B cell (primary cell): ENCODE data around the gene ACOXL.

Experiments
- CTCF ChIP-seq: fragments of 200-600 bp; IDR thresholded peaks from one replicate; pipeline ENCODE4 v1.8.0; 2022; ENCODE audit warnings: antibody characterized with exemption, mild to moderate bottlenecking
- EZH2 ChIP-seq: IDR thresholded peaks from 2 replicates; pipeline ENCODE4 v1.6.1; 2012; ENCODE audit warnings: borderline replicate concordance, low read depth, mild to moderate bottlenecking, moderate library complexity, low read length; ENCODE audit not compliant: insufficient read depth, poor library complexity, severe bottlenecking

DNA sequence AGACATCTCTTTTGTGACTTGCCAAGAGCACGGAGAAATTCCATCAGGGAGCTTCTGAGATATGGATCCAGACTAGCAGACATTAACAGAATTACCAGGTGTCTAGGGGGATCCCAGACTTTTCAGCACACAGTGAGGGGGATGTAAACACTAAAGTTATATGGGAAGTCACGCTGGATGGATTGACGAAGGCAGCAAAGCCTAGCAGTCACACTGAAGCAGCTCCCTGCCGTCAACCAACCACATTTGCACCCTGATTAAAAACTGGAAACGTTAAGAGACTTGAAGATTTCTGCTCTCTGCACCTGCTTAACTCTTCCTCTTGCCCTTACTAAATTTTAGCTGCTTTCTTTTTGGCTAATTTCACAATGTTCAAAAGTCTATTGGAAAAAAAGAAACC is 325.9 kb downstream of the ACOXL start:
- no peak for TF ChIP-seq CTCF
- no peak for TF ChIP-seq EZH2
